Prostate gland (tissue), 2 donors: Measurements from ENCODE around the gene CDK8. TPM values are rescaled to one million over a fixed set of nuclear protein-coding genes. Genes with fewer than 3 reads are reported as not detected.

Experiments used
- DNase-seq: peaks from one replicate; pipeline ENCODE4 v3.0.0-alpha.2; 2019; ENCODE audit warnings: low spot score
- H3K27ac ChIP-seq, 2 donors: fragments of 200-600 bp; sonication (generic); 2 replicates each; pipeline ENCODE4 v1.5.1; 2017 to 2019
- H3K27me3 ChIP-seq: fragments of 200-600 bp; sonication (generic); replicated peaks from 2 replicates; pipeline ENCODE4 v1.5.1; 2019; ENCODE audit not compliant: insufficient read depth
- H3K36me3 ChIP-seq, 2 donors: fragments of 200-600 bp; sonication (generic); 1 replicate in 1 of 2; 2 replicates in 1 of 2; pipeline versions ENCODE4 v1.5.1 to v1.8.1; 2017 to 2019
- H3K4me1 ChIP-seq: fragments of 200-600 bp; sonication (generic); replicated peaks from 2 replicates; pipeline ENCODE4 v1.5.1; 2019
- H3K4me3 ChIP-seq, 2 donors: fragments of 200-600 bp; sonication (generic); 2 replicates each; pipeline ENCODE4 v1.5.1; 2017 to 2019
- H3K9me3 ChIP-seq: fragments of 200-600 bp; sonication (generic); 2 replicates; pipeline ENCODE4 v1.5.1; 2017
- CTCF ChIP-seq, 4 experiments: fragments of 200-600 bp in 2 of 4; fragments of 450-650 bp in 2 of 4; sonication (generic) in 2 of 4; IDR thresholded peaks; 1 replicate in 3 of 4; 2 replicates in 1 of 4; pipeline ENCODE4 v1.5.1; 2016 to 2019; ENCODE audit warnings: antibody characterized with exemption in 4 of 4, mild to moderate bottlenecking in 2 of 4, moderate library complexity in 2 of 4
- POLR2A ChIP-seq: fragments of 450-650 bp; IDR thresholded peaks from one replicate; pipeline ENCODE4 v1.6.1; 2016; ENCODE audit warnings: antibody characterized with exemption, mild to moderate bottlenecking
- POLR2AphosphoS5 ChIP-seq: sonication (generic); formaldehyde crosslinking; IDR thresholded peaks from one replicate; pipeline ENCODE4 v1.6.1; 2017; ENCODE audit warnings: antibody characterized with exemption
- WGBS: methylation state at CpG from one replicate; pipeline ENCODE4 v1.1.5; 2018; 5-methylcytosine and 5-hydroxymethylcytosine counted together
- intact Hi-C: fragments of 100-400 bp; cut with DNase I; formaldehyde crosslinking; loops from one replicate; pipeline ENCODE4 v1.14.2; 2022
- total RNA-seq, 2 donors: library from RNA; depleted of rRNA; stranded (reverse); fragments of >200 nt; gene quantifications; one replicate each; pipeline ENCODE4 v1.1.0, GENCODE V29; 2016

The CDK8 gene
- total RNA-seq, 2 donors from 2014 or later, result 9.9 to 11.6 TPM

- no peaks in the 10 kb centered on the region for H3K4me1 ChIP-seq
- DNase-seq, result no peak
- intact Hi-C loops, result no loop called here
- H3K27ac ChIP-seq, result no peak overlapping the region
- no peaks in the 10 kb centered on the region for H3K36me3 ChIP-seq
- no peaks in the 10 kb centered on the region for H3K9me3 ChIP-seq
- no peak for TF ChIP-seq POLR2AphosphoS5
- TF ChIP-seq CTCF (IDR thresholded peaks at IDR 0.05), result no peak
- no peak for TF ChIP-seq POLR2A
- 92% methylated on average over 6 of the region's 6 CpGs for WGBS
- no peaks in the 10 kb centered on the region for H3K27me3 ChIP-seq
- H3K4me3 ChIP-seq, result no peak overlapping the region
Observed at GRCh38 chr13:26295812-26296211, 41.9 kb downstream of the CDK8 start.

DNA sequence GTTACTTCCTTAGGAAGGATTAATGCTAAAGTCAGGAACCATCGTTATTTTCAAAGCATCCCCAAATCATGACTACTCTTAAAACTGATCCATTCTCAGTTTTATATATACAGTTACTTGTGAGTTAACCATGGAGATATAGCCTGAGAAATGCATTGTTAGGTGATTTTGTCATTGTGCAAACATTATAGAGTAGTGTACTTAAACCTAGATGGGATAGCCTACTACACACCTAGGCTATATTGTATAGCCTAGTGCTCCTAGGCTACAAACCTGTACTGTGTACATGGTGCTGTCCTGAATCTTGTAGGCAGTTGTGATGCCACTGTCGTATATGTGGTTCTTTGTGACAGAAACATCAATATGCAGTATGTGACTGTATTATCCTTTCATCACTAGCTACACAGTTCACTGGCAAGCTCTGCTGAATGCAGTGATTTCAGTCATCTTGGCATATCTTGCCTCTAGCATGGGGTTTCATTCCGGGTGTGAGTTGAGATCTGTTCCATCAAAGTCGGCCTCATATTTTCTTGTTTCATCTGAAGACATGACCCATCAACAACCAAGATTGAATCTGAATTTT lies 45.3 kb downstream of the CDK8 start:
- Histone ChIP-seq H3K36me3 (no peaks in the 10 kb centered on the region), H3K27me3 (no peaks in the 10 kb centered on the region), H3K4me1 (no peaks in the 10 kb centered on the region), H3K27ac (no peak overlapping the region), H3K9me3 (no peaks in the 10 kb centered on the region), H3K4me3 (no peak overlapping the region)
- no peak for DNase-seq
- TF ChIP-seq POLR2AphosphoS5, result no peak
- no peak for TF ChIP-seq POLR2A
- intact Hi-C loops, result no loop called here
- 90% methylated on average over 4 of the region's 4 CpGs for WGBS

- Histone ChIP-seq H3K9me3 (no peaks in the 10 kb centered on the region), H3K4me3 (no peak overlapping the region), H3K27ac (no peak overlapping the region), H3K36me3 (no peaks in the 10 kb centered on the region), H3K27me3 (no peaks in the 10 kb centered on the region), H3K4me1 (no peaks in the 10 kb centered on the region)
- WGBS, result 87% methylated on average over 6 of the region's 6 CpGs
- intact Hi-C loops, result no loop called here
- TF ChIP-seq POLR2A (no peak), CTCF (IDR thresholded peaks at IDR 0.05) (no peak), POLR2AphosphoS5 (no peak)
- no peak for DNase-seq
Observed at GRCh38 chr13:26300140-26300539, 46.2 kb downstream of the CDK8 start.

- no peak overlapping the region for H3K4me3 ChIP-seq
- H3K9me3 ChIP-seq, result no peaks in the 10 kb centered on the region
- DNase-seq, result no peak
- no peaks in the 10 kb centered on the region for H3K27me3 ChIP-seq
- no peaks in the 10 kb centered on the region for H3K4me1 ChIP-seq
- TF ChIP-seq POLR2AphosphoS5 (no peak), POLR2A (no peak), CTCF (IDR thresholded peaks at IDR 0.05) (no peak)
- no peaks in the 10 kb centered on the region for H3K36me3 ChIP-seq
- intact Hi-C loops, result no loop called here
- no peak overlapping the region for H3K27ac ChIP-seq
- 47% methylated on average over 1 of the region's 1 CpG for WGBS
Observed at GRCh38 chr13:26305676-26306075, 51.7 kb downstream of the CDK8 start.

DNA sequence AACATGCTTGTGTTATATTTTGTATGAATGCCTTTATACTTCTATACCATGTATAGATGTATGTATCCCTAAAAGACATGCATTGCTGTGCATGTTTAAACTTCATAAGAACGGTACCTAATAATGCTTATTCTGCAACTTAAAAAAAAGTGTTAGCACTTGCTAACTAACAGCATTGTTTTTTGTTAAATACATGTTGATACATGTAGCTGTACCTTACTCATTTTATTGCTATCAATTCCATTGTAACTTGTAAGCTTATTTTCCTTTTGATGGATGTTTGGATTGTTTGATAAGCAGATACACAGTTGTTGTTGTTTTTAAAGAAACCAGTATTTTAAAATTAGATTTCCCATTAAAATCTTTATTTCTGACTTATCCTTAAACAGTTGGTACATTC lies 53.8 kb downstream of the CDK8 start:
- Histone ChIP-seq H3K4me1 (no peaks in the 10 kb centered on the region), H3K27me3 (no peaks in the 10 kb centered on the region), H3K27ac (no peak overlapping the region), H3K36me3 (no peaks in the 10 kb centered on the region), H3K4me3 (no peak overlapping the region), H3K9me3 (no peaks in the 10 kb centered on the region)
- no peak for DNase-seq
- no peak for TF ChIP-seq CTCF (IDR thresholded peaks at IDR 0.05)
- no peak for TF ChIP-seq POLR2A
- no peak for TF ChIP-seq POLR2AphosphoS5
- intact Hi-C loops, result no loop called here
- 82% methylated on average over 1 of the region's 1 CpG for WGBS
